ENCODE measurements around the gene RAVER2. TPM values are rescaled to one million over a fixed set of nuclear protein-coding genes. Genes with fewer than 3 reads are reported as not detected.

RAVER2 gene
- polyA plus RNA-seq, 1 donor (not counting 4 experiments of a cell fraction or from before 2014, with no cell fraction given): 9.1 TPM

DNA sequence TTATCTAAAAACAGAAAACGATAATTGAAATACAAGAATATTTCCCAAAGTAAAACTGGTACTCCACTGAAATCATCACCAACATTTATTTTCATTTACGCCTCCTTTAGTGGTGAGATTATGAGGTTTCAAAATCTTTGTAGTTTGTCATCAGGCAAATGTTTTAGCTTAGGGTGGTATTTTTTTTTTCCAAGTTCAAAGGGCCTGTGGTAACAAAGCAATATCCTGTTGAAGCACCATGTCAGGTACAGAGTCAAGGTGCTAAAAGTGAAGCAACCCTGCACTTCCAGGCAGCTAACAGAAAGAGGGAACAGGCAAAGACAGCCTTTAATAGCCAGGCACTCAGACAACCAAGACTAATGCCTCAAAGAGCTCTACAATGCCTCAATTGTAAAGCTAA lies 132.3 kb downstream of the RAVER2 start:
- dilution Hi-C loops (cut with MboI; ENCODE audit: extremely low pct_ligation_motif_present, low sequenced_read_pairs): no loop called here
- no peaks in the 10 kb centered on the region for H3K9me1 ChIP-seq (ENCODE audit: control insufficient read depth, extremely low read depth, insufficient read depth, low read length)
- no peak overlapping the region for H3K27ac ChIP-seq (ENCODE audit: control insufficient read depth, insufficient read depth, low read length)
- H3K27me3 ChIP-seq (ENCODE audit: control insufficient read depth, extremely low read depth, insufficient read depth, low read length): no peaks in the 10 kb centered on the region
- no peak overlapping the region for H2AFZ ChIP-seq (ENCODE audit: control insufficient read depth, low read length)
- DNase-seq (ENCODE audit: low read depth, low spot score) (no peak), FAIRE-seq (no peak)
- no peak overlapping the region for H3K9ac ChIP-seq (ENCODE audit: control insufficient read depth, extremely low read depth, insufficient read depth, low read length)
- no peaks in the 10 kb centered on the region for H3K79me2 ChIP-seq (ENCODE audit: control insufficient read depth, insufficient read depth, low read length)
- H3K9me3 ChIP-seq (ENCODE audit: control insufficient read depth, low read depth, low read length): no peaks in the 10 kb centered on the region
- H3K4me1 ChIP-seq (ENCODE audit: control insufficient read depth, extremely low read depth, insufficient read depth, low read length): peaks cover 4% of the 10 kb centered on the region
- H3K4me3 ChIP-seq (ENCODE audit: control insufficient read depth in 2 of 3, extremely low read depth in 1 of 3, insufficient read depth in 2 of 3, low read depth in 1 of 3, low read length in 3 of 3): no peak overlapping the region
- no peaks in the 10 kb centered on the region for H4K20me1 ChIP-seq (ENCODE audit: control insufficient read depth, extremely low read depth, insufficient read depth, low read length)
- no peak overlapping the region for H3K4me2 ChIP-seq (ENCODE audit: control insufficient read depth, extremely low read depth, insufficient read depth, low read depth, low read length)
- no peak for TF ChIP-seq EZH2 (IDR thresholded peaks at IDR 0.05; ENCODE audit: low read length)
- TF ChIP-seq, protein P1, sequence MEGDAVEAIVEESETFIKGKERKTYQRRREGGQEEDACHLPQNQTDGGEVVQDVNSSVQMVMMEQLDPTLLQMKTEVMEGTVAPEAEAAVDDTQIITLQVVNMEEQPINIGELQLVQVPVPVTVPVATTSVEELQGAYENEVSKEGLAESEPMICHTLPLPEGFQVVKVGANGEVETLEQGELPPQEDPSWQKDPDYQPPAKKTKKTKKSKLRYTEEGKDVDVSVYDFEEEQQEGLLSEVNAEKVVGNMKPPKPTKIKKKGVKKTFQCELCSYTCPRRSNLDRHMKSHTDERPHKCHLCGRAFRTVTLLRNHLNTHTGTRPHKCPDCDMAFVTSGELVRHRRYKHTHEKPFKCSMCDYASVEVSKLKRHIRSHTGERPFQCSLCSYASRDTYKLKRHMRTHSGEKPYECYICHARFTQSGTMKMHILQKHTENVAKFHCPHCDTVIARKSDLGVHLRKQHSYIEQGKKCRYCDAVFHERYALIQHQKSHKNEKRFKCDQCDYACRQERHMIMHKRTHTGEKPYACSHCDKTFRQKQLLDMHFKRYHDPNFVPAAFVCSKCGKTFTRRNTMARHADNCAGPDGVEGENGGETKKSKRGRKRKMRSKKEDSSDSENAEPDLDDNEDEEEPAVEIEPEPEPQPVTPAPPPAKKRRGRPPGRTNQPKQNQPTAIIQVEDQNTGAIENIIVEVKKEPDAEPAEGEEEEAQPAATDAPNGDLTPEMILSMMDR (optimal IDR thresholded peaks at IDR 0.05 in 1 of 3, IDR thresholded peaks at IDR 0.05 in 1 of 3, conservative IDR thresholded peaks at IDR 0.05 in 1 of 3; ENCODE audit: extremely low read depth in 1 of 3, insufficient read depth in 2 of 3, low read length in 3 of 3): no peak
- peaks cover 6 to 10% of the 10 kb centered on the region in 2 experiments for H3K36me3 ChIP-seq (ENCODE audit: control insufficient read depth in 2 of 2, extremely low read depth in 1 of 2, insufficient read depth in 2 of 2, low read length in 2 of 2)

DNA sequence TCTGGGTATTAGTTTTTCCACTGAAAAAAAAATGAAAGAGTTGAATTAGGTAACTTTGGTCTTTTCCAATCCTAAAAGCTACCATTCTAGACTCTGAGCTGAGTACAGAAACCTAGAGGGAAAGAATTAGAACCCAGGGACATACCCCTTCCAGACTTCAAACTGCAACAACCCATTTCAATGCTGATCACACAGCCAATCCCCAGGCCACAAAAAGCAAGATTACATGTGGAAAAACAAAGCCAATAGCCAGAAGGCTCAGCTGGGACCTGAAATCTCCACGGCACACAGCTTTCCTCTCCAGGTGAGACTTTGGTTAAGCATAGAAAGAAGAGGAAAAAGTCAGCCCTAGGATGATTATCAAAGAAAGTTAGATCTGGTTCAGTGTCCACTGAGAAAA lies 132.7 kb downstream of the RAVER2 start:
- H4K20me1 ChIP-seq (ENCODE audit: control insufficient read depth, extremely low read depth, insufficient read depth, low read length): no peaks in the 10 kb centered on the region
- H3K9ac ChIP-seq (ENCODE audit: control insufficient read depth, extremely low read depth, insufficient read depth, low read length): no peak overlapping the region
- H3K4me1 ChIP-seq (ENCODE audit: control insufficient read depth, extremely low read depth, insufficient read depth, low read length): peaks cover 4% of the 10 kb centered on the region
- H3K4me3 ChIP-seq (ENCODE audit: control insufficient read depth in 2 of 3, extremely low read depth in 1 of 3, insufficient read depth in 2 of 3, low read depth in 1 of 3, low read length in 3 of 3): no peak overlapping the region
- TF ChIP-seq, protein P1 (optimal IDR thresholded peaks at IDR 0.05 in 1 of 3, IDR thresholded peaks at IDR 0.05 in 1 of 3, conservative IDR thresholded peaks at IDR 0.05 in 1 of 3; ENCODE audit: extremely low read depth in 1 of 3, insufficient read depth in 2 of 3, low read length in 3 of 3): no peak
- no peak for TF ChIP-seq EZH2 (IDR thresholded peaks at IDR 0.05; ENCODE audit: low read length)
- H3K4me2 ChIP-seq (ENCODE audit: control insufficient read depth, extremely low read depth, insufficient read depth, low read depth, low read length): no peak overlapping the region
- dilution Hi-C loops (cut with MboI; ENCODE audit: extremely low pct_ligation_motif_present, low sequenced_read_pairs): no loop called here
- H3K27me3 ChIP-seq (ENCODE audit: control insufficient read depth, extremely low read depth, insufficient read depth, low read length): no peaks in the 10 kb centered on the region
- no peaks in the 10 kb centered on the region for H3K9me3 ChIP-seq (ENCODE audit: control insufficient read depth, low read depth, low read length)
- H2AFZ ChIP-seq (ENCODE audit: control insufficient read depth, low read length): no peak overlapping the region
- no peak overlapping the region for H3K27ac ChIP-seq (ENCODE audit: control insufficient read depth, insufficient read depth, low read length)
- FAIRE-seq (no peak), DNase-seq (ENCODE audit: low read depth, low spot score) (no peak)
- H3K36me3 ChIP-seq (ENCODE audit: control insufficient read depth in 2 of 2, extremely low read depth in 1 of 2, insufficient read depth in 2 of 2, low read length in 2 of 2): peaks cover 6 to 10% of the 10 kb centered on the region in 2 experiments
- H3K9me1 ChIP-seq (ENCODE audit: control insufficient read depth, extremely low read depth, insufficient read depth, low read length): no peaks in the 10 kb centered on the region
- H3K79me2 ChIP-seq (ENCODE audit: control insufficient read depth, insufficient read depth, low read length): no peaks in the 10 kb centered on the region

Measured in keratinocyte (primary cell).